Astrocyte of the spinal cord (primary cell): ENCODE results near the gene ANXA10.

Experiments
- DNase-seq: peaks from one replicate; pipeline ENCODE4 v3.0.0; 2011; ENCODE audit warnings: low read depth, low spot score
- H3K4me3 ChIP-seq: 2 replicates; pipeline ENCODE4 v1.5.1; 2011; ENCODE audit warnings: low read depth, mild to moderate bottlenecking, low read length, moderate library complexity
- CTCF ChIP-seq: IDR thresholded peaks from 2 replicates; pipeline ENCODE4 v1.5.1; 2012; ENCODE audit warnings: low read depth, mild to moderate bottlenecking, low read length, inconsistent platforms
- in situ Hi-C: cut with HindIII; loops from 2 replicates; pipeline ENCODE4 v1.10.0; 2017; ENCODE audit warnings: low sequenced_read_pairs

The ANXA10 gene, protein sequence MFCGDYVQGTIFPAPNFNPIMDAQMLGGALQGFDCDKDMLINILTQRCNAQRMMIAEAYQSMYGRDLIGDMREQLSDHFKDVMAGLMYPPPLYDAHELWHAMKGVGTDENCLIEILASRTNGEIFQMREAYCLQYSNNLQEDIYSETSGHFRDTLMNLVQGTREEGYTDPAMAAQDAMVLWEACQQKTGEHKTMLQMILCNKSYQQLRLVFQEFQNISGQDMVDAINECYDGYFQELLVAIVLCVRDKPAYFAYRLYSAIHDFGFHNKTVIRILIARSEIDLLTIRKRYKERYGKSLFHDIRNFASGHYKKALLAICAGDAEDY

GRCh38 chr4:168092176-168092712 is at the start of gene ANXA10:
Gene ANXA10, plus strand, starts transcription at chr4:168092537. Its CDS starts 164 bp downstream, at chr4:168092701.
- no peak for DNase-seq
- TF ChIP-seq CTCF: no peak
- in situ Hi-C loops: no loop called here
- H3K4me3 ChIP-seq: no peak within 1 kb of the TSS

DNA sequence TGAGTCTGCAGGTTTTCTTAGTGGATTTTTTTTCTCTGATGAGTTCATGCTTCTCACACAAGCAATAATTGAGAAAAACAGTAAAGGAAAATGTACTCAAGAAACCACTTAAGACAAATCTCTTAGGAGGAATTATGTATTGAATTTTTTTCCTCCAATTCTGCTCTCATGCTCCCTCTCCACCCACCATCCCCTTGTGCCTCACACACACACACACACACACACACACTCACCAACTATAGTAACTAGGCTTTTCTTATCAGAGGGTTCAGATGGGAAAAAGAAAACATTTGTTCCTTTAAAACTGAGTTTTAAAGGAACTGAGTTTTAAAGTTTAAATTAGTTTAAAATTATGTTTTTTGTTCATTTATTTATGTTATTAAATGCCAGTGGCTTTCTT is 47.0 kb upstream of the ANXA10 start:
- in situ Hi-C loops: no loop called here
- DNase-seq: no peak
- no peak for TF ChIP-seq CTCF
- H3K4me3 ChIP-seq: no peak overlapping the region

DNA sequence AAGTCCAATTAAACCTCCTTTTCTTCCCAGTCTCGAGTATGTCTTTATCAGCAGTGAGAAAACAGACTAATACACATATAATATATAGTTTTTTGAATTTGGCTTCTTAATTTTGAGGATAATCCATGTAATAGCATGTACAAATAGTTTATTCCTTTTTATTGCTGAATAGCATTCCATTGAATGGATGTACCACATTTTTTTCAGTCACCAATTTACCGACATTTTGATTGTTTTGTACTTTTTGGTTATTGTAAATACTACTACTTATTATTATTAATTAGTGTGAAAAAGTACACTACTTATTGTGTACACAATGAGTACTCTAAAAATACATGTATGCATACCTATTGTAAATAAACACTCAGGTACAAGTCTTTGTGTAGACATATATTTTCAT is 42.3 kb upstream of the ANXA10 start:
- no peak overlapping the region for H3K4me3 ChIP-seq
- TF ChIP-seq CTCF: no peak
- no peak for DNase-seq
- in situ Hi-C loops: no loop called here

GRCh38 chr4:168051526-168051925 is 40.8 kb upstream of the ANXA10 start:
- TF ChIP-seq CTCF: no peak
- H3K4me3 ChIP-seq: no peak overlapping the region
- DNase-seq: no peak
- in situ Hi-C loops: no loop called here

DNA sequence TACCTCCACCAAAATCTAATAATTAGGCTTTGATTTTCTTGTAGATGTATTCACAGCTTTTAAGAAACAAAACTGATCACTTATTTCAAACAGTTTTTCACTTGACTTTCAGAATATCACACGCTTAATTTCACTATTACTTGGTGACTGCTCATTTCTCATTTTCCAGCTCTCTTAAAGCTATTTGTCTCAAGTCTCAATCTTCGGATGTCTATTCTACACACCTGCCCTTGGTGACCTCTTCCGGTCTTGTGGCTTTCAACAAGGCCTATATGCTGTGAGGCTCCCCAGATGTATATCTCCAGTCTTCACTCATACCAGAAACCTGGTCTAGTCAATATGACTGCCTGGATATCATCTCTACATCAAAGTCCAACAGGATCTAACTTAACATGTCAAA is 34.9 kb upstream of the ANXA10 start:
- DNase-seq: no peak
- TF ChIP-seq CTCF: no peak
- H3K4me3 ChIP-seq: no peak overlapping the region
- in situ Hi-C loops: no loop called here

GRCh38 chr4:168059251-168059650 is 33.1 kb upstream of the ANXA10 start:
- TF ChIP-seq CTCF: no peak
- H3K4me3 ChIP-seq: no peak overlapping the region
- in situ Hi-C loops: no loop called here
- DNase-seq: peak; percentile 62
